Mesenteric fat pad (tissue), 1 donor: Measurements from ENCODE around the gene ONECUT1. TPM values are rescaled to one million over a fixed set of nuclear protein-coding genes. Genes with fewer than 3 reads are reported as not detected.

ENCODE experiments used
- DNase-seq: peaks from one replicate; pipeline ENCODE4 v3.0.0-alpha.2; 2020; ENCODE audit warnings: low spot score
- total RNA-seq: library from RNA; stranded (reverse); fragmentation: NEBNext Ultra II Directional; extraction: Animal tissue kit (Norgen Biotek cat#: 25700); gene quantifications from one replicate; pipeline ENCODE4 v1.2.1, GENCODE V29; 2021
- donor health status: DM: yes; HTN: yes; CAD: no.

Gene ONECUT1
- total RNA-seq, 1 donor from 2014 or later = not detected

DNA sequence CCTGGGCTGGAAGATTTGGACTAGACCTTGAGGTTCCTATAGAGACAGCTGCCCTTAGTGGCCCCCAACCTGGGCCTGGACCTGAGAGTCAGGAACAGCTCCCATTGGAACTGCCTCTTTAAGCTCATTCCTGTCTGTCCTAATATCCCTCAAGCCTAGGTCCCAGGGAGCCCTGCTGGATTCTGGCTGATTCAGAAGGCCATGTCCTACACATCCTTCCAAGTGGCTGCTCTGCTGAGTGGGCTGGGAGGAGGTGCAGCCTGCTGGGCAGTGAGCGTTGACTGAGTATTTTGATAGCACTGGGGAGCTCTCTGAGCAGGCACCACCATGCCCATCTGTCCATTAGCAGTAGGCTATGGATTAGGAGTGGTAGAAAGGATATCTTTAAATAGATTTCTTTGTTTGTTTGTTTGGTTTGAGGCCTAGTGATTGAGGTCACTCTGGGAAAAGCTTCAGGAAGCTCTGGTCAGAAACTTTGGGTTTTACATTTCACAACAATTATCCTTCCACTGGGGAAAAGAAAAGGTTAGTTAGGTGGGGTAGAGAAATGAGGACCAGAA is 56.4 kb downstream of the ONECUT1 start:
- DNase-seq = no peak

- DNase-seq = no peak
Observed at GRCh38 chr15:52733088-52733487, 57.0 kb downstream of the ONECUT1 start.

- no peak for DNase-seq
Observed at GRCh38 chr15:52732551-52732950, 57.6 kb downstream of the ONECUT1 start.

DNA sequence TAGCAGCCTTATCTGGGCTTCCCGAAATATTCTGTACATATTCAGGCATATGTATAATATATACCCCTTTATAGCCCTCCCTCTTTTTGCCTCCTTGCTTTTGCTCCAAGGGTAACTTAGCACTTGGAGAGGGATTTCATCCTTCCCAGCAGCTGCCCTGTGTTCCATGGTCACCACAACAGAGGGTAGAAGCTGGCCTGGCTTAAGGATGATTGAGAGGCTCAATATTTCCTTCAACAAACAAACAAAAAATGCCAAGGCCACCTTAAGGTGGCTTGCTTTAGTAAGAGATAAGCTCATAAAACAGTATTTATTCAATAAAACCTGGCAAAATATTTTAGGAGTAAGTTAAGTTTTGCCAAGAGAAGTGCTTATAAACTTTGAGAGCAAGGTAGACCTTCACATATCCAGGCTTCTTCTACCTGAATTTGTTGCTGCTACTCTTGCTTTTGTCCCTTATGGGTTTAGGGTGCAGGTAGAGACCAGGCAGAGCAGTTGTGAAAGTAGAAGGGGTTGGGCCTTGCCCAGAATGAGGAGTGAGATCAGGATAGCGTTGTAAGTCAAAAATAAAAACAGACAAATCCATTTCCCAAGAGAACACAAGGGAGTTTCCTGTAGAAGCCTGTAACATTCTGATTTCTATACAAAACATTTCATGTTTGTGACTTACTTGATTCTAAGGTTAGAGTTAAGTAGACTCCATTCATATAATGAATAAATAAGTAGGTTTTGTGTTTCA is 58.2 kb downstream of the ONECUT1 start:
- no peak for DNase-seq

DNA sequence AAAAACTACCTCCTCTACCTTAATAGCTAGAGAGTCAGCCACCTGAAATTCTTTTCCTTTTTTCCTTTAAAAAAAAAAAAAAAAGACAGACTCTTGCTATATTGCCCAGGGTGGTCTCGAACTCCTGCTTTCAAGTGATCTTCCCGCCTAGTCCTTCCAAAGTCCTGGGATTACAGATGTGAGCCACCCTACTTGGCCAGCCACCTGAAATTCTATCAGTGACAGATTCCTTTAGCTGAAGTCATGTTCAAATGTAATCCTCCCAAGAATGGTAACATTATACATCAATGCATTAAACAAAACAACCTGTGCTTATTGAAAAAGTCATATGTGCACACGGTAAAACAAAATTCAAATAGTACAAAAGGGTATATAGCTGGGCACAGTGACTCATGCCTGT is 59.1 kb downstream of the ONECUT1 start:
- no peak for DNase-seq

DNA sequence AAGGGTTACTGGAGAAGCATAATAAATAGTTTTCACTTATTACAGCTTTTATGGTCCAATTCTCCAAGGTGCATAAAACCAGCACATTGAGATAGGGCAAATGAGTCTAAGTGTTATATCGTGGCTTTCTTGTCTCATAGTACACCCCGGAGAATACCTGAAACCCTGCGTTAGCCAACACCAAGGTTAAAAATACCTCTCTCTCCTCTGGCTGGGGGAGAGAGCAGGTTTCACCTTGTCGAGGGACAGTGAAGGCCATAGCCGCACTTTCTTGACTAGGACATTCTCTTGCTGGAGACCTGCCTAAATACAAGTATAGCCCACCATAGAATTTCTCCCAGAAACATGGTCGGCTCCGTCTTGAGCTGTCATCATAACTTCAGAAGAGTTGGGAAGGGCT is 59.5 kb downstream of the ONECUT1 start:
- DNase-seq = no peak

- DNase-seq = no peak
Observed at GRCh38 chr15:52730173-52730572, 60.0 kb downstream of the ONECUT1 start.

DNA sequence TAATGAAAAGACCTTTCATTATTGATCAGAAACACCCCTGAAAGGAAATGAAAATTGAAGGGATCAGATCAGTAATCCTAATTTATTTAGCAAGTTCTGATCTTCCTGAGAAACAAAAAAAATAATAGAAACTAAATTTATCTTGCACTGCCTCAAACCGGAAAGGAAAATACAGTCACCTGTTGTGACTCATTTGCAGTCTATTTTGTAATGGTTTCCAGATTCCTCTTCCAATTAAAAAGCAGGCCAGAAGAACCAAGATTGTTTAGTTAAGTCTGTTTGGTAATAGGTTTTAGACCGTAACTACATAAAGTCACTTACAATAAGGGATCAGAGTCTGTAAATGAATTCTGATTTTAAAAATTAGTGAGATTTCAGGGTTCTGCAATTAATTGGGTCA is 61.2 kb downstream of the ONECUT1 start:
- no peak for DNase-seq

- DNase-seq = no peak
Observed at GRCh38 chr15:52727815-52728214, 62.3 kb downstream of the ONECUT1 start.

- no peak for DNase-seq
Observed at GRCh38 chr15:52726195-52726594, 63.9 kb downstream of the ONECUT1 start.

DNA sequence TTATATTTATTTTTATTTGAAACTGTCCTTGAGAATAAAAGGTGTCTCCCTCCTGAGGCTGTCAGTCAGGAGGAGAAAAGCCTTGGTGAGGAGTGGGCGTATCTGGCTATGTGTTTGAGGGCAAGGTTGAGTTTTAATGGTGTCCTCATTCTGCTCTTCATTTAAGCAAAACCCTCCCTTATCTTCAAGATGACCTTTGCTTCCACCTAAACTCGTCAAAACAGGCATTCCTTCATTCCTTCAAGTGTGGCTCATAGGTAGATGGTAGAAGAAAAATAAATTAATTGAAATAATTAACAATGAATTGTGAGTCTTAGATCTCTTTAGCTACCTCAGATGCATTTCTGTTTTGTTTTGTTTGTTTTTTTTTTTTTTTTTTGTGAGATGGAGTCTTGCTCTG is 71.6 kb downstream of the ONECUT1 start:
- no peak for DNase-seq

- no peak for DNase-seq
Observed at GRCh38 chr15:52717924-52718323, 72.2 kb downstream of the ONECUT1 start.

DNA sequence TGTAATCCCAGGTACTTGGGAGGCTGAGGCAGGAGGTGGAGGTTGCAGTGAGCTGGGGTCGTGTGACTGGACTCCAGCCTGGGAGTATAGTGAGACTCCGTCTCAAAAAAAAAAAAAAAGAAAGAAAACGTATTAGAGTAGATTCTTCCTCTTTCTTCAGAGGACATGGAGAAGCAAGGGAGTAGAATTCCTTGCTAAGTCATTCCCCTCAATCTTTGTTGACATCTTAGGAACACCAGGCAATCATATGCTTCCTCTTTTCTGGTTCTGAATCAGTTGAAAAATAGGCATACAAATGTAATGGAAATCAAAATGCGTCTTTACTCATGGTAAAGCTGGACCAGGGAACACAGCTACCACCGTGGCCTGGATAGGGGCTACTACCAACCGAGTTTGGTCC is 72.7 kb downstream of the ONECUT1 start:
- no peak for DNase-seq

DNA sequence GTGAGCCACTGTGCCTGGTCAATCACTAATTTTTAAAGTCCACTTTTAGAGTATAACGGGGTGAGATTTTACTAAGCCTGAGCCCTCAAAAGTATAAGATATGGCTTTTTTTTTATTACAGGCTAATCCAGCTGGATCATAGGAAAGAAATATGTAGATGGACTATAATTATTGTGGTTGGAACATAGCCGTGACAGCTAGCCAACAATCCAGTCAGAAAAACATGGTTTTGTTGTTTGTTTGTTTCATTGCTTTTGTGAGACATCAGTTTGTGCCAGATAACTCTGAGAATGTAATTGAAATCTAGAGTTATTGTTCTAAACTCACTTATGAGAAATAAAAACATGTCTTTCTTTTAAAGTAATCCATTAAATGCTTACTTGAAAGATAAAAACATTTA is 73.6 kb downstream of the ONECUT1 start:
- no peak for DNase-seq

GRCh38 chr15:52715411-52715810 is 74.7 kb downstream of the ONECUT1 start:
- DNase-seq = no peak

- DNase-seq = no peak
Observed at GRCh38 chr15:52714968-52715367, 75.2 kb downstream of the ONECUT1 start.

DNA sequence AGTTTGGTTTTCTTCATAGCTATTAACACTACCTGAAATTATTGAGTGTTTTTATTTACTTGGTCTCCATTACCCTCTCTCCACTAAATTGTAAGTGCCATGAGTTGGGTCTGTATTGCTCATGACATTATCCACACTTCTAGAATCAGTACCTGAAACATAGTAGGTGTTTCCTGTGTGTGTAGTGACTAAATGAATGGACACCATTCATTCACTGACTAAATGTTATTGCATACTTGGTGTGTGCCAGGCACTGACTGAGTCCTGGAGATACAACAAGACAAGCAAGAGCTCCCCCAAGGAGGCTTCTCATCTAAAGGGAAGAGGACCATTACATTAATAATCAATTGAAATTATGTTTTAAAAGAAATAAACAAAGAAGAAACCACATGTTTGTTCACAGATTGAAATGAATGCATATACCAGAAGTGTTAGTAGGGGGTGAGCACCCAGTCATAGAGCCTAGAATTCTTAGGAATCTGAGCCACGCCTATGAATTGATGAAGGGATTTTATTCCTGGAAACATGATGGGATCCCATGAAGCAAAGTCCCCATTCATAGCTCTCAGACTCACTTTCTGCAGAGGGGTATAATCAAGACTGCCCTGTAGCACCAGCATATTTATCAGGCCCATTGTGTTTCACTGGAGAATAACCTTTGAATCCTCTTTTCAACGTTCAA is 79.3 kb downstream of the ONECUT1 start:
- no peak for DNase-seq

GRCh38 chr15:52710050-52710707 is 80.0 kb downstream of the ONECUT1 start:
- no peak for DNase-seq

GRCh38 chr15:52709187-52709981 is 80.8 kb downstream of the ONECUT1 start:
- DNase-seq = no peak
